ENCODE results near the gene INHBB.

INHBB gene

GRCh38 chr2:120348134-120348736 is 2.3 kb downstream of the INHBB start:
- DNase-seq (ENCODE audit: low spot score), result no peak
- TF ChIP-seq CTCF (IDR thresholded peaks at IDR 0.05; ENCODE audit: borderline replicate concordance, control extremely low read depth, extremely low read depth, insufficient read depth, missing control alignments), result no peak
- in situ Hi-C loops (cut with MboI; ENCODE audit: low sequenced_read_pairs, unreplicated experiment), result no loop called here

DNA sequence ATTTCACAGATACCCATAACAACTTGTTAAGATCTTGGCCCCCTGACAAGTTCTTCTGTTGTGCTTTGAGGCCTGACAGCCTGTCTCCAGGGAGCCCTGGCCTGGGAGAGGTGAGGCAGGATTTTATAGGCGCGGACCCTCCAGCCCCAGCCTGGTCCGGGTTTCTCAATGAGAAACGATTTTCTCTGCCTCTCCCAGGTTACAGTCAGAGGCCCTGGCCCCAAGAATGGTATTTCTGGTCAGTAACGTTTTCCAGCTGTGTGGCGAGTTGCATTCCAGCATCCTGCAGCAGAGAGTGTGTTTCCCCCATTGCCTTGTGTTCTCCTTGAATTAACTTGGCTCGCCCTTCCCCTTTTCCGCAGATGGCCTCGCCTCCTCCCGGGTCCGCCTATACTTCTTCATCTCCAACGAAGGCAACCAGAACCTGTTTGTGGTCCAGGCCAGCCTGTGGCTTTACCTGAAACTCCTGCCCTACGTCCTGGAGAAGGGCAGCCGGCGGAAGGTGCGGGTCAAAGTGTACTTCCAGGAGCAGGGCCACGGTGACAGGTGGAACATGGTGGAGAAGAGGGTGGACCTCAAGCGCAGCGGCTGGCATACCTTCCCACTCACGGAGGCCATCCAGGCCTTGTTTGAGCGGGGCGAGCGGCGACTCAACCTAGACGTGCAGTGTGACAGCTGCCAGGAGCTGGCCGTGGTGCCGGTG is 3.0 kb downstream of the INHBB start:
- TF ChIP-seq CTCF (IDR thresholded peaks at IDR 0.05; ENCODE audit: borderline replicate concordance, control extremely low read depth, extremely low read depth, insufficient read depth, missing control alignments), result no peak
- in situ Hi-C loops (cut with MboI; ENCODE audit: low sequenced_read_pairs, unreplicated experiment), result no loop called here
- no peak for DNase-seq (ENCODE audit: low spot score)

DNA sequence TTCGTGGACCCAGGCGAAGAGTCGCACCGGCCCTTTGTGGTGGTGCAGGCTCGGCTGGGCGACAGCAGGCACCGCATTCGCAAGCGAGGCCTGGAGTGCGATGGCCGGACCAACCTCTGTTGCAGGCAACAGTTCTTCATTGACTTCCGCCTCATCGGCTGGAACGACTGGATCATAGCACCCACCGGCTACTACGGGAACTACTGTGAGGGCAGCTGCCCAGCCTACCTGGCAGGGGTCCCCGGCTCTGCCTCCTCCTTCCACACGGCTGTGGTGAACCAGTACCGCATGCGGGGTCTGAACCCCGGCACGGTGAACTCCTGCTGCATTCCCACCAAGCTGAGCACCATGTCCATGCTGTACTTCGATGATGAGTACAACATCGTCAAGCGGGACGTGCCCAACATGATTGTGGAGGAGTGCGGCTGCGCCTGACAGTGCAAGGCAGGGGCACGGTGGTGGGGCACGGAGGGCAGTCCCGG is 3.5 kb downstream of the INHBB start:
- DNase-seq (ENCODE audit: low spot score), result no peak
- TF ChIP-seq CTCF (IDR thresholded peaks at IDR 0.05; ENCODE audit: borderline replicate concordance, control extremely low read depth, extremely low read depth, insufficient read depth, missing control alignments), result no peak
- in situ Hi-C loops (cut with MboI; ENCODE audit: low sequenced_read_pairs, unreplicated experiment), result no loop called here

DNA sequence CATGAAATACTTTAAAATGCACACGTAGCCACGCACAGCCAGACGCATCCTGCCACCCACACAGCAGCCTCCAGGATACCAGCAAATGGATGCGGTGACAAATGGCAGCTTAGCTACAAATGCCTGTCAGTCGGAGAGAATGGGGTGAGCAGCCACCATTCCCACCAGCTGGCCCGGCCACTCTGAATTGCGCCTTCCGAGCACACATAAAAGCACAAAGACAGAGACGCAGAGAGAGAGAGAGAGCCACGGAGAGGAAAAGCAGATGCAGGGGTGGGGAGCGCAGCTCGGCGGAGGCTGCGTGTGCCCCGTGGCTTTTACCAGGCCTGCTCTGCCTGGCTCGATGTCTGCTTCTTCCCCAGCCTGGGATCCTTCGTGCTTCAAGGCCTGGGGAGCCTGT is 4.1 kb downstream of the INHBB start:
- TF ChIP-seq CTCF (IDR thresholded peaks at IDR 0.05; ENCODE audit: borderline replicate concordance, control extremely low read depth, extremely low read depth, insufficient read depth, missing control alignments), result no peak
- DNase-seq (ENCODE audit: low spot score), result no peak
- in situ Hi-C loops (cut with MboI; ENCODE audit: low sequenced_read_pairs, unreplicated experiment), result no loop called here

DNA sequence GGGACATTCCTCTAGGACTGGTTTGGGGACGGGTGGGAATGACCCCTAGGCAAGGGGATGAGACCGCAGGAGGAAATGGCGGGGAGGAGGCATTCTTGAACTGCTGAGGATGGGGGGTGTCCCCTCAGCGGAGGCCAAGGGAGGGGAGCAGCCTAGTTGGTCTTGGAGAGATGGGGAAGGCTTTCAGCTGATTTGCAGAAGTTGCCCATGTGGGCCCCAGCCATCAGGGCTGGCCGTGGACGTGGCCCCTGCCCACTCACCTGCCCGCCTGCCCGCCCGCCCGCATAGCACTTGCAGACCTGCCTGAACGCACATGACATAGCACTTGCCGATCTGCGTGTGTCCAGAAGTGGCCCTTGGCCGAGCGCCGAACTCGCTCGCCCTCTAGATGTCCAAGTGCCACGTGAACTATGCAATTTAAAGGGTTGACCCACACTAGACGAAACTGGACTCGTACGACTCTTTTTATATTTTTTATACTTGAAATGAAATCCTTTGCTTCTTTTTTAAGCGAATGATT is 4.9 kb downstream of the INHBB start:
- no peak for TF ChIP-seq CTCF (IDR thresholded peaks at IDR 0.05; ENCODE audit: borderline replicate concordance, control extremely low read depth, extremely low read depth, insufficient read depth, missing control alignments)
- no peak for DNase-seq (ENCODE audit: low spot score)
- in situ Hi-C loops (cut with MboI; ENCODE audit: low sequenced_read_pairs, unreplicated experiment), result no loop called here

DNA sequence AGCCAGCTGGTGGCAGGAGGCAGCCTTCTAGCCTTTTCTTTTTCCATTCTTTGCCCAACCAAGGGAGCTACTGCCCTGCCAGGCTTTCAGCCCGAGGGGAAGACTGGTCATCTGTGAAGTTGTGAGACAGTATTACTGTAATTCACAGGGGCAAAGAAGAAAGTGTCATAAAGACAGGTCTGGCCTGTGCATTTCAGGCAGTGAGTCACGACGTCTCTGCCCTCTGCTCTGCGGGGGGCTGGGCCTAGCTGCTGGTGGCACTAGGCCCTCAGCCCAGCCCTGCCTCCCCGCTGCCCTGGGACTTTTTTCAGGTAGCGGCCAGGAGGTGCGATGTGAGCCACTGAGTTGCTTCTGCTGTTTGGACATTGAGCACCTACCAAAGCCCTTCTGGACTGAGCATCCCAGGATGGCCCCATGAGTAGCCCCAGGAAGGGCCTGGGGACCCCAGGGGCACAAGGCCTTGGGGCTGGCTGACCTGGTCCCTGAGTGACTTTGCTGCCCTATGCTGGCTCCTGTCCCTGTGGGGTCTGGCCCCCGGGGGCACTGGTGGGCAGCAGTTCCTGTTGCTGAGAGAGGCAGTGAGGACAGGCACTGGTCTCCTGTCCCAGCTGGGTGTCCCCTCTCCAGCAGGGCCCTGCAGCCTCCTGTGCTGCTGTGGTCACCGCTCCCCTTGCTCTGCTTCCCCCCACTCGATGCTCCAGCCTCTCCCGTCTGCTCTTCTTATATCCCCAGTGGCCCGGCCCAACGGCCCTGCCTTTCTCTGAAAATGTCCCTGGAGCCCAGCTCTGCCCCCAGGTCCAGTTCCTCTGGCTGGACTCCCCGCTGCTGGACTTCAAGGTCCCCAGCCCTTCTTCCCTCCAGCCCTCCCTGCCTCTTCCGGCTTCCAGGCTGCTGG is 7.0 kb downstream of the INHBB start:
- DNase-seq (ENCODE audit: low spot score), result no peak
- in situ Hi-C loops (cut with MboI; ENCODE audit: low sequenced_read_pairs, unreplicated experiment), result no loop called here
- TF ChIP-seq CTCF (IDR thresholded peaks at IDR 0.05; ENCODE audit: borderline replicate concordance, control extremely low read depth, extremely low read depth, insufficient read depth, missing control alignments), result no peak
